HepG2 (cell line): ENCODE measurements around the gene CTDSP1. TPM values are rescaled to one million over a fixed set of nuclear protein-coding genes. Genes with fewer than 3 reads are reported as not detected.

Source experiments
- ADNP ChIP-seq: sonication (generic); formaldehyde crosslinking; IDR thresholded peaks from 2 replicates; pipeline ENCODE4 v1.4.0; 2020; ENCODE audit warnings: missing genetic modification reagents
- AGO2 ChIP-seq: fragments of 200-400 bp; formaldehyde crosslinking; optimal IDR thresholded peaks from 2 replicates; pipeline ENCODE3; 2017; ENCODE audit warnings: mild to moderate bottlenecking, low read depth, low read length, moderate library complexity
- AHR ChIP-seq: IDR thresholded peaks from 2 replicates; pipeline ENCODE4 v1.6.1; 2018; ENCODE audit warnings: missing genetic modification reagents, missing compliant biosample characterization
- HIVEP1 ChIP-seq: sonication (generic); formaldehyde crosslinking; IDR thresholded peaks from 2 replicates; pipeline ENCODE4 v1.4.0; 2020; ENCODE audit warnings: mild to moderate bottlenecking, missing genetic modification reagents
- PITX1 ChIP-seq: sonication (generic); formaldehyde crosslinking; IDR thresholded peaks from 2 replicates; pipeline ENCODE4 v1.5.1; 2020; ENCODE audit warnings: mild to moderate bottlenecking, missing genetic modification reagents
- SMYD3 ChIP-seq: sonication (generic); formaldehyde crosslinking; IDR thresholded peaks from 2 replicates; pipeline ENCODE4 v1.8.1; 2023; ENCODE audit warnings: mild to moderate bottlenecking, missing genetic modification reagents
- TBX2 ChIP-seq: sonication (generic); formaldehyde crosslinking; IDR thresholded peaks from 2 replicates; pipeline ENCODE4 v1.5.0; 2020; ENCODE audit warnings: missing genetic modification reagents, mild to moderate bottlenecking, borderline replicate concordance
- TGIF2 ChIP-seq: IDR thresholded peaks from 2 replicates; pipeline ENCODE4 v1.6.1; 2016; ENCODE audit warnings: control low read depth, missing compliant biosample characterization
- U2AF2 ChIP-seq: fragments of 200-400 bp; formaldehyde crosslinking; IDR thresholded peaks from 2 replicates; pipeline ENCODE4 v1.6.1; 2017; ENCODE audit warnings: low read depth, mild to moderate bottlenecking, low read length
- ZBTB38 ChIP-seq: sonication (generic); formaldehyde crosslinking; IDR thresholded peaks from 2 replicates; pipeline ENCODE4 v1.5.1; 2020; ENCODE audit warnings: mild to moderate bottlenecking, missing genetic modification reagents
- ZMYM4 ChIP-seq: sonication (generic); formaldehyde crosslinking; IDR thresholded peaks from 2 replicates; pipeline ENCODE4 v1.8.1; 2023; ENCODE audit warnings: mild to moderate bottlenecking, missing genetic modification reagents
- ZNF253 ChIP-seq: sonication (generic); formaldehyde crosslinking; IDR thresholded peaks from 2 replicates; pipeline ENCODE4 v1.8.0; 2022; ENCODE audit warnings: mild to moderate bottlenecking, missing genetic modification reagents, borderline replicate concordance
- ZNF3 ChIP-seq: IDR thresholded peaks from 2 replicates; pipeline ENCODE4 v1.7.0; 2017; ENCODE audit warnings: inconsistent platforms
- ZNF44 ChIP-seq: sonication (generic); formaldehyde crosslinking; IDR thresholded peaks from 2 replicates; pipeline ENCODE4 v1.5.1; 2020; ENCODE audit warnings: mild to moderate bottlenecking, missing genetic modification reagents
- ZNF713 ChIP-seq: sonication (generic); formaldehyde crosslinking; IDR thresholded peaks from 2 replicates; pipeline ENCODE4 v1.4.0; 2020; ENCODE audit warnings: mild to moderate bottlenecking, missing genetic modification reagents
- polyA plus RNA-seq, 8 experiments: library from polyadenylated mRNA; depleted of rRNA in 3 of 8; stranded (reverse) in 7 of 8; unstranded in 1 of 8; fragments of >200 nt; fragmentation: Illumina TruSeq in 4 of 8; extraction: Trizol in 4 of 8; gene quantifications; 2 replicates each; pipeline versions ENCODE4 v1.2.1 to v1.2.3, GENCODE V29; 2011 to 2016; ENCODE audit warnings: low read depth in 4 of 8, missing spikeins in 1 of 8, mixed read lengths in 1 of 8; ENCODE audit not compliant: insufficient read depth in 1 of 8
- total RNA-seq, 5 experiments: library from RNA; depleted of rRNA; stranded (reverse); fragments of >200 nt; fragmentation: Illumina TruSeq; extraction: Trizol; gene quantifications; 2 replicates each; pipeline ENCODE4 v1.2.3, GENCODE V29; 2016; ENCODE audit warnings: low read depth in 1 of 5
- TF ChIP-seq, protein P1 (sequence below), 2 experiments: sonication (generic) in 1 of 2; formaldehyde crosslinking in 1 of 2; IDR thresholded peaks; 2 replicates each; pipeline versions ENCODE4 v1.4.0 to v1.6.1; 2018 to 2020; ENCODE audit warnings: missing genetic modification reagents in 2 of 2, borderline replicate concordance in 1 of 2, low read depth in 1 of 2, mild to moderate bottlenecking in 1 of 2, missing biosample characterization in 1 of 2
- TF ChIP-seq, protein P2 (sequence below): sonication (generic); formaldehyde crosslinking; IDR thresholded peaks from 2 replicates; pipeline ENCODE4 v1.4.0; 2020; ENCODE audit warnings: mild to moderate bottlenecking, low read depth, missing genetic modification reagents
- TF ChIP-seq, protein P3 (sequence below): sonication (generic); formaldehyde crosslinking; IDR thresholded peaks from 2 replicates; pipeline ENCODE4 v1.4.0; 2020; ENCODE audit warnings: low read depth, mild to moderate bottlenecking, missing genetic modification reagents
- TF ChIP-seq, protein P4 (sequence below): sonication (generic); formaldehyde crosslinking; IDR thresholded peaks from 2 replicates; pipeline ENCODE4 v1.5.0; 2020; ENCODE audit warnings: mild to moderate bottlenecking, missing genetic modification reagents

CTDSP1 gene
- total and polyA plus RNA-seq, 2 of the 13 experiments (the other 11 are each of a cell fraction or from before 2014, with no cell fraction given), result 91.0 to 268 TPM

DNA sequence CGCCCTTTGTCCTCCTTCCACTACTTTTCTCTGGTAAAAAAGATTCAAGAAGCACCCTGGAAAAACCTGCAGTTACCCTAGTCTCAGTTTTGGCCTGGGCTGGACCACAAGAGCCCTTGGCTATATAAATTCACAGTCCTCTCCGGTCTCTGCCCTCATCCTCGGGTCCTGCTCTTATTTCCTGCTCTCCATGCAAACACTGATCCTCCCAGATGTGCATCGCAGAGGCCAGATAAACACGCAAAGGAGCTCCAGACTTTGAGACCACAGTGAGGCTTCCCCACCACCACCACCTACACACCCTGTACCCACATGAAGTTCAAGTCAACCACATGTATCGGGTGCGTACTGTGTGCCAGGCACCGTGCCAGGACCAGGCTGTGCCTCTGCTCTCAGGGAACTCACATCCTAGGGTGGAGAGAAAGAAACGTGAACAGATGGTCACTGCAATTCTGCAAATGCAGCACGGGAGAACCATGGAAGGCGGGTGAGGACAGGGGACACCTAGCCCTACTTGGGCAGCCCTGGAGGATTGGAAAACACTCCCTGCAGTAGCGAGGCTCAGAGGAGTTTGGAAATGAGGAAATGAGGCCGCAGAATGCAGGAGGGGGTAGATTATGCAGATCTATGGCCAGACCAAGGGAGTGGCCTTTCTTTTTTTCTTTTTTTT, 7.4 kb downstream of the CTDSP1 start (continued):
- TF ChIP-seq, protein P1, sequence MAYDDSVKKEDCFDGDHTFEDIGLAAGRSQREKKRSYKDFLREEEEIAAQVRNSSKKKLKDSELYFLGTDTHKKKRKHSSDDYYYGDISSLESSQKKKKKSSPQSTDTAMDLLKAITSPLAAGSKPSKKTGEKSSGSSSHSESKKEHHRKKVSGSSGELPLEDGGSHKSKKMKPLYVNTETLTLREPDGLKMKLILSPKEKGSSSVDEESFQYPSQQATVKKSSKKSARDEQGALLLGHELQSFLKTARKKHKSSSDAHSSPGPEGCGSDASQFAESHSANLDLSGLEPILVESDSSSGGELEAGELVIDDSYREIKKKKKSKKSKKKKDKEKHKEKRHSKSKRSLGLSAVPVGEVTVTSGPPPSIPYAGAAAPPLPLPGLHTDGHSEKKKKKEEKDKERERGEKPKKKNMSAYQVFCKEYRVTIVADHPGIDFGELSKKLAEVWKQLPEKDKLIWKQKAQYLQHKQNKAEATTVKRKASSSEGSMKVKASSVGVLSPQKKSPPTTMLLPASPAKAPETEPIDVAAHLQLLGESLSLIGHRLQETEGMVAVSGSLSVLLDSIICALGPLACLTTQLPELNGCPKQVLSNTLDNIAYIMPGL (CRISPR knock-in tag; IDR thresholded peaks at IDR 0.05; ENCODE audit: borderline replicate concordance in 1 of 2, low read depth in 1 of 2), result peak in 1 of 2 experiments; percentile 9; a peak in 1 of 4 replicates
- TF ChIP-seq AGO2, result no peak
- TF ChIP-seq AHR (CRISPR knock-in tag), result 0 out of 2 replicates have a peak, but pooled peaks have one; percentile 1
- TF ChIP-seq ZBTB38 (CRISPR knock-in tag), result peak; percentile 44; the same call in 1 of the 2 replicates
- TF ChIP-seq ADNP (CRISPR knock-in tag), result 0 out of 2 replicates have a peak, but pooled peaks have one; percentile 47
- peak; percentile 22; the same call in 1 of the 2 replicates for TF ChIP-seq PITX1
- peak; percentile 76 for TF ChIP-seq ZNF44 (CRISPR knock-in tag)
- no peak for TF ChIP-seq U2AF2
- TF ChIP-seq, protein P2, sequence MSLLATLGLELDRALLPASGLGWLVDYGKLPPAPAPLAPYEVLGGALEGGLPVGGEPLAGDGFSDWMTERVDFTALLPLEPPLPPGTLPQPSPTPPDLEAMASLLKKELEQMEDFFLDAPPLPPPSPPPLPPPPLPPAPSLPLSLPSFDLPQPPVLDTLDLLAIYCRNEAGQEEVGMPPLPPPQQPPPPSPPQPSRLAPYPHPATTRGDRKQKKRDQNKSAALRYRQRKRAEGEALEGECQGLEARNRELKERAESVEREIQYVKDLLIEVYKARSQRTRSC (CRISPR knock-in tag), result no peak
- TF ChIP-seq HIVEP1, result no peak
- TF ChIP-seq SMYD3 (CRISPR knock-in tag), result peak; percentile 64; the same call in 1 of the 2 replicates
- TF ChIP-seq, protein P3, sequence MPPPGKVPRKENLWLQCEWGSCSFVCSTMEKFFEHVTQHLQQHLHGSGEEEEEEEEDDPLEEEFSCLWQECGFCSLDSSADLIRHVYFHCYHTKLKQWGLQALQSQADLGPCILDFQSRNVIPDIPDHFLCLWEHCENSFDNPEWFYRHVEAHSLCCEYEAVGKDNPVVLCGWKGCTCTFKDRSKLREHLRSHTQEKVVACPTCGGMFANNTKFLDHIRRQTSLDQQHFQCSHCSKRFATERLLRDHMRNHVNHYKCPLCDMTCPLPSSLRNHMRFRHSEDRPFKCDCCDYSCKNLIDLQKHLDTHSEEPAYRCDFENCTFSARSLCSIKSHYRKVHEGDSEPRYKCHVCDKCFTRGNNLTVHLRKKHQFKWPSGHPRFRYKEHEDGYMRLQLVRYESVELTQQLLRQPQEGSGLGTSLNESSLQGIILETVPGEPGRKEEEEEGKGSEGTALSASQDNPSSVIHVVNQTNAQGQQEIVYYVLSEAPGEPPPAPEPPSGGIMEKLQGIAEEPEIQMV (CRISPR knock-in tag), result peak; percentile 84
- TF ChIP-seq, protein P4, sequence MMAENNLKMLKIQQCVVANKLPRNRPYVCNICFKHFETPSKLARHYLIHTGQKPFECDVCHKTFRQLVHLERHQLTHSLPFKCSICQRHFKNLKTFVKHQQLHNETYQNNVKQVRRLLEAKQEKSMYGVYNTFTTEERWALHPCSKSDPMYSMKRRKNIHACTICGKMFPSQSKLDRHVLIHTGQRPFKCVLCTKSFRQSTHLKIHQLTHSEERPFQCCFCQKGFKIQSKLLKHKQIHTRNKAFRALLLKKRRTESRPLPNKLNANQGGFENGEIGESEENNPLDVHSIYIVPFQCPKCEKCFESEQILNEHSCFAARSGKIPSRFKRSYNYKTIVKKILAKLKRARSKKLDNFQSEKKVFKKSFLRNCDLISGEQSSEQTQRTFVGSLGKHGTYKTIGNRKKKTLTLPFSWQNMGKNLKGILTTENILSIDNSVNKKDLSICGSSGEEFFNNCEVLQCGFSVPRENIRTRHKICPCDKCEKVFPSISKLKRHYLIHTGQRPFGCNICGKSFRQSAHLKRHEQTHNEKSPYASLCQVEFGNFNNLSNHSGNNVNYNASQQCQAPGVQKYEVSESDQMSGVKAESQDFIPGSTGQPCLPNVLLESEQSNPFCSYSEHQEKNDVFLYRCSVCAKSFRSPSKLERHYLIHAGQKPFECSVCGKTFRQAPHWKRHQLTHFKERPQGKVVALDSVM (CRISPR knock-in tag), result peak; percentile 31; the same call in 1 of the 2 replicates
- 0 out of 2 replicates have a peak, but pooled peaks have one; percentile 26 for TF ChIP-seq ZMYM4
- TF ChIP-seq ZNF3 (CRISPR knock-in tag), result peak; percentile 74; the same call in 1 of the 2 replicates
- TF ChIP-seq ZNF253, result no peak
- TF ChIP-seq TGIF2 (CRISPR knock-in tag), result 0 out of 2 replicates have a peak, but pooled peaks have one; percentile 67
- TF ChIP-seq ZNF713 (CRISPR knock-in tag), result 0 out of 2 replicates have a peak, but pooled peaks have one; percentile 54
- TF ChIP-seq TBX2, result peak; percentile 16; the same call in 1 of the 2 replicates
